GM10248 (cell line): ENCODE data around the gene MAPKAP1.

Experiments
- CTCF ChIA-PET: fragments of 300-600 bp; sonication (Branson Sonifier 250); formaldehyde crosslinking; extraction: SDS; loops from one replicate; lab custom pipeline; 2021; ENCODE audit warnings: antibody characterized with exemption; lab: Yijun Ruan, JAX
- POLR2A ChIA-PET: fragments of 350-650 bp; sonication (Branson Sonifier 250); formaldehyde crosslinking; extraction: SDS; loops from one replicate; lab custom pipeline; 2020; ENCODE audit warnings: antibody characterized with exemption; lab: Yijun Ruan, JAX
- DNase-seq: peaks from one replicate; pipeline ENCODE4 v3.0.0; 2012; ENCODE audit errors: extremely low spot score
- CTCF ChIP-seq: IDR thresholded peaks from 2 replicates; pipeline ENCODE4 v1.5.1; 2012; ENCODE audit warnings: mild to moderate bottlenecking, low read depth; ENCODE audit errors: extremely low read depth, missing control alignments, control extremely low read depth

The MAPKAP1 gene

DNA sequence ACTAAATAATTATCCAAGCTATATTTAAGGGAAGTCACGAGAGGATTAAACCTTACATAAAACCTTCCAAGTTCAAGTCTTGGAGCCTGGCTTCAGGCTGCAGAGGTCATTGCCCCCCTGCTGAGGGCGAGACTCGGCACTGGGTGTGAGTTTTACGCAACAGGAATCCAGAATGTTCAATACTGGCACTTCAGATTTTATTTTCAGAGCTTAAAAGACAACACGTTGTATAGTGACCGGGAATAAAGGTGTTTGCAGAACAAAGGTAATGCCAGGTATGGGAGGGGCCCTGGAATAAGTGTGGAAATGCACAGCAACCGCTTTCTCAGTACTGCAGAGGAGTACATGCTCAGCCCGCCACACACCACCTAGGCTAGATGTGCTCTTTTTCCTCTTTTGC is 238.4 kb downstream of the MAPKAP1 start:
- POLR2A ChIA-PET, result no interaction called here

GRCh38 chr9:125467116-125467740 is 239.8 kb downstream of the MAPKAP1 start:
- no peak for TF ChIP-seq CTCF
- no peak for DNase-seq
- CTCF ChIA-PET, result no interaction called here
- POLR2A ChIA-PET, result no interaction called here

More for the DNA sequence above, 238.4 kb downstream of the MAPKAP1 start:
- no peak for TF ChIP-seq CTCF
- CTCF ChIA-PET, result no interaction called here
- no peak for DNase-seq

DNA sequence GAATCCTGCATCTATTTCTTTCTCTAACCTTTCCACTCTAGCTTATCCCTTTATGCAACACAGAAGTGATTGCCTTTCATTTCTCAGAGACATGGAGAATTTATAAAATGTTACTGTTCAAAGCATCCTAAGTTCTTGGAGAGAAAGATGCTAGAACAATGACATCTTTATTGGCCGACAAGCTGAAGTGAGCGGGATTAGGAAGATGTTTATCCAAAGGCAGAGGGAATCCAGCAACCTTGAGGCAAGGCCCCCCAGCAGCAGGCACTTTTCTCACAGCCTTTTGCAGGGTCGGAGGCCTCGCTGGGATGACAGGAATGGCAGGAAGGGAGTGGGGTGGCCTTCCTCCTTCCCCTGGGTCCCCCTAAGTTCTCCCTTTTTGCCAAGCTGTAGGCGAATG is 240.6 kb downstream of the MAPKAP1 start:
- no peak for TF ChIP-seq CTCF
- no peak for DNase-seq
- POLR2A ChIA-PET, result no interaction called here
- CTCF ChIA-PET, result no interaction called here

- CTCF ChIA-PET, result no interaction called here
- TF ChIP-seq CTCF, result no peak
- POLR2A ChIA-PET, result no interaction called here
- no peak for DNase-seq
Observed at GRCh38 chr9:125464591-125465385, 242.2 kb downstream of the MAPKAP1 start.

- ChIA-PET POLR2A (no interaction called here), CTCF (interaction anchor here (1.7 to 2.3 kb wide), 2 partner anchors 10 to 28 kb away, joined by 3 to 9 read pairs; no protein-coding TSS in a partner anchor)
- no peak for TF ChIP-seq CTCF
- no peak for DNase-seq
Observed at GRCh38 chr9:125463926-125464325, 243.1 kb downstream of the MAPKAP1 start.

DNA sequence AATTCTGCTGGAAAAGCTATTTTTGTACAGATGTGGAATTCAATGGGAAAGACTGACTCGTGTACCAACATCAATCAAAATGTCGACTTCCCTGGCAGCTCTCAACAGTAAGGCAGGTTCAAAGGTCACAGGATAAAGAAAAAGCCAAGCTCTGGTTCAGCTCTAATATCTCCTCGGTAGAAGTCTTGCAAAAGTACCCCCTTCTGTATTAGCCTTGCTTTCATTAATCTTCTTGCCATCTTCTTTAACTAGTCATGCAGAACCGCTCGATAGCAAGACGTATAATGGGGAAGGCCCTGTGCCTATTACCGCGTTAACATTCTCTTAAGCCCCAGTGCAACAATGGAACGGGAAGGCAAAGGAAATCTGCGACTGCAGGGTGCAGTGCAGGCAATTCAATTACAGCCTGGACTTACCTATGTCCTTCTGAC is 244.1 kb downstream of the MAPKAP1 start:
- DNase-seq, result no peak
- POLR2A ChIA-PET, result interaction anchor here (0.7 kb wide), 1 partner anchor 203 kb away, joined by 4 read pairs; no protein-coding TSS in a partner anchor
- CTCF ChIA-PET, result interaction anchor here (1.0 to 2.3 kb wide), 6 partner anchors 9 to 45 kb away, joined by 3 to 9 read pairs (median 4); no protein-coding TSS in a partner anchor
- no peak for TF ChIP-seq CTCF
